Vagina (tissue), 2 donors: ENCODE data around the gene PIP5KL1. TPM values are rescaled to one million over a fixed set of nuclear protein-coding genes. Genes with fewer than 3 reads are reported as not detected.

ENCODE experiments used
- DNase-seq, 2 donors: peaks; one replicate each; pipeline ENCODE4 v3.0.0-alpha.2; 2017; ENCODE audit errors: extremely low spot score in 2 of 2
- H3K27ac ChIP-seq: fragments of 200-600 bp; sonication (generic); one replicate; pipeline ENCODE4 v1.5.1; 2019
- H3K27me3 ChIP-seq: fragments of 200-600 bp; sonication (generic); one replicate; pipeline ENCODE4 v1.5.1; 2019
- H3K36me3 ChIP-seq, 2 donors: fragments of 200-600 bp; sonication (generic); one replicate each; pipeline ENCODE4 v1.5.1; 2017 to 2019
- H3K4me1 ChIP-seq: fragments of 200-600 bp; sonication (generic); one replicate; pipeline ENCODE4 v1.5.1; 2019
- H3K4me3 ChIP-seq, 2 donors: fragments of 200-600 bp; sonication (generic); 1 replicate in 1 of 2; 2 replicates in 1 of 2; pipeline ENCODE4 v1.5.1; 2016 to 2019
- H3K9me3 ChIP-seq: fragments of 200-600 bp; sonication (generic); one replicate; pipeline ENCODE4 v1.5.1; 2019
- POLR2A ChIP-seq, 2 donors: fragments of 450-650 bp; IDR thresholded peaks; one replicate each; pipeline ENCODE4 v1.6.1; 2017; ENCODE audit warnings: antibody characterized with exemption in 2 of 2, mild to moderate bottlenecking in 2 of 2, moderate library complexity in 2 of 2
- POLR2AphosphoS5 ChIP-seq, 2 donors: sonication (generic); formaldehyde crosslinking; IDR thresholded peaks; one replicate each; pipeline ENCODE4 v1.9.0; 2017; ENCODE audit warnings: antibody characterized with exemption in 2 of 2, mild to moderate bottlenecking in 2 of 2, low read depth in 1 of 2; ENCODE audit not compliant: insufficient read depth in 1 of 2
- intact Hi-C: fragments of 100-400 bp; cut with DNase I; formaldehyde crosslinking; loops from one replicate; pipeline ENCODE4 v1.15.1; 2023
- total RNA-seq: library from RNA; depleted of rRNA; stranded (reverse); fragments of >200 nt; gene quantifications from one replicate; pipeline ENCODE4 v1.2.3, GENCODE V29; 2016
- TF ChIP-seq, protein P1 (sequence below), 3 experiments: fragments of 450-650 bp in 2 of 3; fragments of 200-600 bp in 1 of 3; sonication (generic) in 1 of 3; IDR thresholded peaks; one replicate each; pipeline ENCODE4 v1.5.1; 2017 to 2019; ENCODE audit warnings: antibody characterized with exemption in 3 of 3, mild to moderate bottlenecking in 2 of 3, moderate library complexity in 2 of 3

The PIP5KL1 gene
- total RNA-seq, 1 donor from 2014 or later, result 10.3 TPM

DNA sequence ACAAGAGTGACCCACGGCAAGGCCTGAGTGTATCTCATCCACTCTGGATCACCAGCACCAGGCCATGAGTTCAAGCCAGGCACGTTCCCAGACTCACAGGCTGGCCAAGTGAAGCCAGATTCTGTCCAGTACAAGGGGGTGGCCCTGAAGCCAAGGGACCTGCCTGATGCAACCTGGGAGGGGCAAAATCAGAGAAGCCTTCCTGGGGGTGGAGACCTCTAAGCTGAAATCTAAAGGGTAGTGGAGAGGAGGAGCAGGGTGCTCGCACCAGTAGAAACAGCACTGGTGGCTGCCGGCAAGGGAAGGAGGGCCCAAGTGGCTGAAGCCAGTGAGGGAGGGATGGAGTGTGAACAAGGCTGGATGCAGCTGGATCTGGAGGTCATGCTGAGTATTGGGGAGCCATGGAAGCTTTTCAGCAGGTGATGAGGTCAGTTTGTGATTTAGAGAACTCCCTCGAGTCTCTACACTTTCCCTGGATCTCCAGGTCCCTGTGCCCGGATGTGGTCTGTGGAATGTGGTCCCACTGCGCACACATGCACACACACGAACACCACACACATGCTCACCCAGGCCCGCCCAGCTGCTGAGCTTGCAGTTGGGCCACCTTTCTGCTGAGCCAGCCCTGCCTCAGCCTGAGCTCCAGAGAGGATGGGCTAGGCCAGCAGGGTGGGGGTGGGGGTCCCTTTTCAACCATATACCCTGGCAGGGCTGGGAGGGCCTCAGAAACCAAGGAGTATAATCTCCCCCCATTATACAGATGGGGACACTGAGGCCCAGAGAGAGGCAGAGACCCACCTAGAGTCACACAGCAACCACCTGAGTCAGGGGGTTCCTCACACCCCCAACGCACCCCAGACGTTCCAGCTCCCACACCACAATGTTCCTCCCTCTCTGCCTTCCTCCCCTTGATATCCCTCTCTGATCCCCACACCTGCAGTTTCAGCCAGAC lies 1.6 kb downstream of the PIP5KL1 start:
- no peak for DNase-seq
- TF ChIP-seq POLR2AphosphoS5 (IDR thresholded peaks at IDR 0.05; ENCODE audit: insufficient read depth in 1 of 2, low read depth in 1 of 2), result no peak
- TF ChIP-seq, protein P1, sequence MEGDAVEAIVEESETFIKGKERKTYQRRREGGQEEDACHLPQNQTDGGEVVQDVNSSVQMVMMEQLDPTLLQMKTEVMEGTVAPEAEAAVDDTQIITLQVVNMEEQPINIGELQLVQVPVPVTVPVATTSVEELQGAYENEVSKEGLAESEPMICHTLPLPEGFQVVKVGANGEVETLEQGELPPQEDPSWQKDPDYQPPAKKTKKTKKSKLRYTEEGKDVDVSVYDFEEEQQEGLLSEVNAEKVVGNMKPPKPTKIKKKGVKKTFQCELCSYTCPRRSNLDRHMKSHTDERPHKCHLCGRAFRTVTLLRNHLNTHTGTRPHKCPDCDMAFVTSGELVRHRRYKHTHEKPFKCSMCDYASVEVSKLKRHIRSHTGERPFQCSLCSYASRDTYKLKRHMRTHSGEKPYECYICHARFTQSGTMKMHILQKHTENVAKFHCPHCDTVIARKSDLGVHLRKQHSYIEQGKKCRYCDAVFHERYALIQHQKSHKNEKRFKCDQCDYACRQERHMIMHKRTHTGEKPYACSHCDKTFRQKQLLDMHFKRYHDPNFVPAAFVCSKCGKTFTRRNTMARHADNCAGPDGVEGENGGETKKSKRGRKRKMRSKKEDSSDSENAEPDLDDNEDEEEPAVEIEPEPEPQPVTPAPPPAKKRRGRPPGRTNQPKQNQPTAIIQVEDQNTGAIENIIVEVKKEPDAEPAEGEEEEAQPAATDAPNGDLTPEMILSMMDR (IDR thresholded peaks at IDR 0.05), result no peak
- H3K36me3 ChIP-seq, result no peaks in the 10 kb centered on the region
- no peak overlapping the region for H3K27ac ChIP-seq
- intact Hi-C loops, result loop anchor here (10.0 kb wide), 1 partner anchor 424 kb away; no protein-coding TSS in a partner anchor
- no peak overlapping the region for H3K4me3 ChIP-seq
- H3K27me3 ChIP-seq, result no peaks in the 10 kb centered on the region
- H3K9me3 ChIP-seq, result no peaks in the 10 kb centered on the region
- H3K4me1 ChIP-seq, result peaks cover 41% of the 10 kb centered on the region

DNA sequence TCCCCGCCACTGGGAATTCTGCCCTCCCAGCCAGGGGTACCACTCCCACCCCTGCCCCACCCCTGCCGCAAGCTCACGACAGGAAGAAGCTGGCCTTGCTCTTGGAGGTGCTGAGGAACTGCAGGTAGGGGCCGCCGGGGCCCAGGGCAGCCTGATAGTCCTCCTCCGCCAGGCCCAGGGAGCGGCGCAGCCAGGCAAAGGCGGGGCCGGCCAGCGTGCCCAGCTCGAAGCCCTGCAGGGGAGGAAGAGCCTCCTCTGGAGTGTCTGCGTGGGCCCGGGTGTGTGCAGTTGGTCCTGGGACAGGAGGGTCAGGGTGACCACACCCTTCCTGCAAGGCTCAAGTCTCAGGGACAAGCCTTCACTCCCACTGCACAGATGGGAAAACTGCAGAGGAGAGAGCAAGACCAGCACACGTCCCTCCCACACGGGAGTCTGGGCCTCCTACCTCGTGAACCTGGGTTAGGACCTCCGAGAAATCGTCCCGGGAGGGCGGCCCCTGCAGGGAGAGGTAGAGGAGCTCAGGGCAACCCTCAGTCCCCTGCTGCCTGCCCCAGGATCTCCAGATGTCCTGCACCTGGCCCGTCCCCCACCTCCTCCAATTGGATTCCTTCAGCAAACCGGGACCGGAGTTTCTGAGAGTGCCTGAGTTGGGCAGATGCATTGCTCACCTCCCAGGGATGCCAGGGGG lies 2.4 kb downstream of the PIP5KL1 start:
- Histone ChIP-seq H3K4me3 (peak overlapping the region; percentile 36 to 41), H3K27ac (no peak overlapping the region)
- no peak for DNase-seq

DNA sequence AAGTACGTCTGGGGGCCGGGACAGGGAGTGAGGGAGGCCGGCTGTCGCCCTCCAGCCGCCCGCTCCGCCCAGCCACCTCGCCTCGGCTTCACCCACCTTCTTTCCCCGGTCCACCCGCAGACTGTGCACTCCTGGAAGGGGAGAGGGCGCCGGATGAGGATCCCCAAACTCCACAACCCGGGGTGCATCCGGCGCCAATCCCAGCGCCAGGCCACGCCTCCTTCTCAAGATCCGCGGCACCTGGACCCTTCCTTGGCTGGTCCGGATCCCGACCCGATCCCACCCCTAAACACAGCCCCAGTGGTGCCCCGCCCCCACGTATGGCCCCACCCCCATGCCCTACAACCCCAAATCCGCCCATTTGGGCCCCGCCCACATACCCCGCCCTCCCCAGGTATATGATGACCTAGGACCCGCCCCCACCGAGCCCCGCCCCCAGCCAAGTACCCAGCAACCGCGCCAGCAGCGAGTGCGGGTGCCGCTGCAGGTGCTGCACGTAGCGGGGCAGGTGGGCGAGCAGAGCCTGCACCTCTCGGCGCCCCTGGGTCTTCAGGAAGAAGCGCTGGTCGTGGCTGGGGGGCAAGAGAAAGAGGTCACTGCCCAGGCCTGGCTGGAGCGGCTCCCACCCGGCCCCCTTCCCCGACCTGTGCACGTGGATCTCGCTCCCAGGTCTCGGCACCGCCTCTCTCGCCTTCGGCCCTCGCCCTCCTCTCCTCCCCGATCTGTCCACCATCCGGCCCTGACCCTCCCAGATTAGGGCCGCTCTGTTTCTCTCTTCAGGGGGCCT lies 3.2 kb downstream of the PIP5KL1 start:
- H3K9me3 ChIP-seq, result no peaks in the 10 kb centered on the region
- TF ChIP-seq POLR2AphosphoS5 (IDR thresholded peaks at IDR 0.05; ENCODE audit: insufficient read depth in 1 of 2, low read depth in 1 of 2), result peak in 1 of 2 donors; percentile 26
- TF ChIP-seq POLR2A (IDR thresholded peaks at IDR 0.05), result no peak
- no peak for DNase-seq
- intact Hi-C loops, result loop anchor here (10.0 kb wide), 1 partner anchor 423 kb away; no protein-coding TSS in a partner anchor
- H3K27me3 ChIP-seq, result no peaks in the 10 kb centered on the region
- H3K4me1 ChIP-seq, result peaks cover 41% of the 10 kb centered on the region
- no peak overlapping the region for H3K27ac ChIP-seq
- no peaks in the 10 kb centered on the region for H3K36me3 ChIP-seq
- H3K4me3 ChIP-seq, result peak overlapping the region; percentile 36 to 41

More for the DNA sequence above, 2.4 kb downstream of the PIP5KL1 start:
- Histone ChIP-seq H3K4me1 (peaks cover 41% of the 10 kb centered on the region), H3K9me3 (no peaks in the 10 kb centered on the region), H3K27me3 (no peaks in the 10 kb centered on the region), H3K36me3 (no peaks in the 10 kb centered on the region)
- TF ChIP-seq, protein P1 (IDR thresholded peaks at IDR 0.05), result no peak
- TF ChIP-seq POLR2AphosphoS5 (IDR thresholded peaks at IDR 0.05; ENCODE audit: insufficient read depth in 1 of 2, low read depth in 1 of 2) (peak in 1 of 2 donors; percentile 2), POLR2A (IDR thresholded peaks at IDR 0.05) (no peak)
- intact Hi-C loops, result loop anchor here (10.0 kb wide), 1 partner anchor 423 kb away; no protein-coding TSS in a partner anchor

DNA sequence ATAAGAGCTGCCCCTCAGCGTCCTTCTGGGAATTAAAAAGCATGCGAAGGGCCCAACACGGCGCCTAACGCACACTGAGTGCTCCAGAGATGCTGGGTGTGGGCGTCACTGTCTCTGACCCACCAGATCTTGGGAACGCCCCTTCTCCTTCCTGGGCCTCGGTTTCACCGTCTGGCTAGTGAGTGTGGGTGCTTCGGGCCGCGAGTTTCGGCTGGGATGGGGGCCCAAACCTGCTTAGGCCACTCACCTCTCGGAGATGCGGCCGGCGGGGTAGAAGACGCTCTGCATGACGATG lies 3.7 kb downstream of the PIP5KL1 start:
- peak overlapping the region; percentile 36 to 41 for H3K4me3 ChIP-seq
- H3K4me1 ChIP-seq, result peaks cover 44% of the 10 kb centered on the region
- intact Hi-C loops, result loop anchor here (10.0 kb wide), 1 partner anchor 422 kb away; no protein-coding TSS in a partner anchor
- H3K9me3 ChIP-seq, result no peaks in the 10 kb centered on the region
- no peak for DNase-seq
- no peaks in the 10 kb centered on the region for H3K36me3 ChIP-seq
- TF ChIP-seq, protein P1 (IDR thresholded peaks at IDR 0.05), result no peak
- TF ChIP-seq POLR2AphosphoS5 (IDR thresholded peaks at IDR 0.05; ENCODE audit: insufficient read depth in 1 of 2, low read depth in 1 of 2), result no peak
- no peak for TF ChIP-seq POLR2A (IDR thresholded peaks at IDR 0.05)
- H3K27ac ChIP-seq, result no peak overlapping the region
- H3K27me3 ChIP-seq, result no peaks in the 10 kb centered on the region
